HG02981 (cell line): Measurements from ENCODE around the gene NRP1.

Experiments used
- ATAC-seq: cut with Tn5 transposase; IDR thresholded peaks from one replicate; pipeline ENCODE4 v1.9.1; 2021; ENCODE audit warnings: mild to moderate bottlenecking, moderate library complexity; ENCODE audit not compliant: unreplicated experiment

NRP1 gene

GRCh38 chr10:33133557-33133956, 200.9 kb downstream of the NRP1 start:
- no peak for ATAC-seq

- no peak for ATAC-seq
These were observed 201.8 kb downstream of the NRP1 start for GRCh38 chr10:33132626-33133025.

- ATAC-seq = no peak
These were observed 204.5 kb downstream of the NRP1 start for GRCh38 chr10:33129996-33130386.

DNA sequence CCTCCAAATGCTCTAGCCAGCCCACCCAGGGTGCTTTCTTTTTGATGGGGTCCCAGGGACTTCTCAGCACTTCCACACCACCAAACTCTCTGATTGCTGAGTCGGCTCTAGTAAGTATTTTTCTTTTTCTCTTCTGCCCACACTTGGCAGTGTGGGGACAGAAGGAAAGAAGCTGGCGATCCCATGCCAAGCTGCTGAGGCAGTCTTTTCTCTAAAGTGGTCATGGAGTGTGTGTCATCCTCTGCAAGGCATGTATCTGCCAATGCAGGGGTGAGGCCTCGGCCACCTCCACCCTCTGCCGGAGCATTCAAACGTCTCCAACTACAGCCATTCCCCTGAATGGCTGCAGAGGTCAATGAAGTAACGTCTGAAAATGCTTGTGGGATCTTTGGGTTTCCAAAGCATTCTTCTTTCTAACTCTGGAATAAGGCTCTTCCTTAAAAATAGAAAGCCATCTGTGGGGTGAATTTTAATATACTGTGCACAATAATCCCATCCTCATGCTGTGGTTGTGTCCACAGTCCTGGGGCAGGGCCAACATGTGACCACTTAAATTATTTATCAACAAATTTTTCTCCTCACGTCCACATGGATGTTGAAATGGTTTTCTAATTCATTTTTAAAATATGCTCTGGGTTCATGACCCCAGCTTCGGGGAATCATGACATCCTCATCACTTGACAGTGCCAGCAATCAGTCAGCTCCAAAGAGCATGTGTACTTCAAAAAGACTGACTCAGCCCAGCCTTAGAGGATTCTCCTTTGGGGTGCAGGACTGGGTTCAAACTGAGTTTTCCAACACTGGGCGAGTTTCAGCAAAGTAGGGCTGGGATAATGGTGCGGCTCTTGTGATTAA, 205.1 kb downstream of the NRP1 start:
- ATAC-seq = no peak

- ATAC-seq = no peak
These were observed 206.8 kb downstream of the NRP1 start for GRCh38 chr10:33127622-33128021.
